Kidney (tissue), 14 donors: ENCODE results near the gene HIPK2. TPM values are rescaled to one million over a fixed set of nuclear protein-coding genes. Genes with fewer than 3 reads are reported as not detected.

Experiments used
- DNase-seq, 5 donors: peaks; one replicate each; pipeline ENCODE4 v3.0.0-alpha.2; 2013 to 2020
- FAIRE-seq: peaks from 2 replicates; lab custom pipeline; 2012; peaks lifted over from hg19 to GRCh38; lab: Jason Lieb, UNC
- H3K27ac ChIP-seq, 2 donors: one replicate each; pipeline ENCODE4 v1.7.0; 2013; ENCODE audit warnings: low read depth in 2 of 2, low read length in 2 of 2, inconsistent platforms in 1 of 2
- H3K27me3 ChIP-seq: one replicate; pipeline ENCODE4 v1.7.1; 2013; ENCODE audit warnings: low read length, inconsistent platforms; ENCODE audit not compliant: control insufficient read depth, insufficient read depth
- H3K36me3 ChIP-seq, 3 donors: one replicate each; pipeline versions ENCODE4 v1.7.0 to v1.7.1; 2013; ENCODE audit warnings: low read length in 3 of 3, control low read depth in 1 of 3, inconsistent platforms in 1 of 3; ENCODE audit not compliant: insufficient read depth in 3 of 3, control insufficient read depth in 2 of 3
- H3K4me1 ChIP-seq, 3 donors: one replicate each; pipeline versions ENCODE4 v1.7.0 to v1.7.1; 2013; ENCODE audit warnings: low read length in 3 of 3, inconsistent platforms in 1 of 3, low read depth in 1 of 3; ENCODE audit not compliant: control insufficient read depth in 2 of 3, insufficient read depth in 2 of 3
- H3K4me3 ChIP-seq, 3 donors: one replicate each; pipeline versions ENCODE4 v1.7.0 to v1.8.1; 2013; ENCODE audit warnings: low read length in 3 of 3, control low read depth in 1 of 3, inconsistent platforms in 1 of 3
- H3K9ac ChIP-seq, 3 donors: one replicate each; pipeline versions ENCODE4 v1.7.0 to v1.7.1; 2013; ENCODE audit warnings: low read length in 3 of 3, control low read depth in 1 of 3, inconsistent platforms in 1 of 3
- H3K9me3 ChIP-seq, 3 donors: one replicate each; pipeline versions ENCODE4 v1.7.0 to v1.7.1; 2013; ENCODE audit warnings: low read length in 3 of 3, control low read depth in 1 of 3, inconsistent platforms in 1 of 3; ENCODE audit not compliant: control insufficient read depth in 2 of 3, insufficient read depth in 1 of 3
- intact Hi-C: fragments of 100-400 bp; cut with DNase I; formaldehyde crosslinking; loops from one replicate; pipeline ENCODE4 v1.11.1; 2022
- polyA plus RNA-seq: library from polyadenylated mRNA; stranded (reverse); fragments of 350-450 nt; fragmentation: Illumina TruSeq; extraction: RNeasy Lipid Tissue Mini Kit (QIAGEN cat#74804); gene quantifications from one replicate; pipeline ENCODE4 v1.2.3, GENCODE V29; 2014; ENCODE audit warnings: low read depth, low replicate concordance; ENCODE audit not compliant: insufficient read depth
- total RNA-seq: library from RNA; stranded (reverse); fragmentation: NEBNext Ultra II Directional; extraction: Animal tissue kit (Norgen Biotek cat#: 25700); gene quantifications from one replicate; pipeline ENCODE4 v1.2.1, GENCODE V29; 2021
- TF ChIP-seq, protein P1 (sequence below): IDR thresholded peaks from 3 replicates; pipeline ENCODE4 v1.5.1; 2012; ENCODE audit warnings: mild to moderate bottlenecking, moderate library complexity, borderline replicate concordance; ENCODE audit not compliant: insufficient read depth; ENCODE audit errors: extremely low read depth
- donor health status: control.
- donor health status: control.
- donor health status: control.
- donor health status: control.
- donor health status: control.
- donor health status: DM: yes; HTN: yes; CAD: no.
- donor health status: Normal renal cell carcinoma (clear cell type).

The HIPK2 gene
- total and polyA plus RNA-seq, 2 donors from 2014 or later: 9.6 to 153 TPM

- Histone ChIP-seq H3K4me3 (no peak overlapping the region), H3K9ac (no peak overlapping the region), H3K36me3 (no peaks in the 10 kb centered on the region), H3K27me3 (no peaks in the 10 kb centered on the region), H3K9me3 (no peaks in the 10 kb centered on the region), H3K4me1 (peaks cover 0 to 14% (median 2%) of the 10 kb centered on the region in 3 donors), H3K27ac (no peak overlapping the region)
- intact Hi-C loops: no loop called here
- DNase-seq (peak in 2 of 5 donors; percentile 47 to 53), FAIRE-seq (no peak)
- TF ChIP-seq, protein P1, sequence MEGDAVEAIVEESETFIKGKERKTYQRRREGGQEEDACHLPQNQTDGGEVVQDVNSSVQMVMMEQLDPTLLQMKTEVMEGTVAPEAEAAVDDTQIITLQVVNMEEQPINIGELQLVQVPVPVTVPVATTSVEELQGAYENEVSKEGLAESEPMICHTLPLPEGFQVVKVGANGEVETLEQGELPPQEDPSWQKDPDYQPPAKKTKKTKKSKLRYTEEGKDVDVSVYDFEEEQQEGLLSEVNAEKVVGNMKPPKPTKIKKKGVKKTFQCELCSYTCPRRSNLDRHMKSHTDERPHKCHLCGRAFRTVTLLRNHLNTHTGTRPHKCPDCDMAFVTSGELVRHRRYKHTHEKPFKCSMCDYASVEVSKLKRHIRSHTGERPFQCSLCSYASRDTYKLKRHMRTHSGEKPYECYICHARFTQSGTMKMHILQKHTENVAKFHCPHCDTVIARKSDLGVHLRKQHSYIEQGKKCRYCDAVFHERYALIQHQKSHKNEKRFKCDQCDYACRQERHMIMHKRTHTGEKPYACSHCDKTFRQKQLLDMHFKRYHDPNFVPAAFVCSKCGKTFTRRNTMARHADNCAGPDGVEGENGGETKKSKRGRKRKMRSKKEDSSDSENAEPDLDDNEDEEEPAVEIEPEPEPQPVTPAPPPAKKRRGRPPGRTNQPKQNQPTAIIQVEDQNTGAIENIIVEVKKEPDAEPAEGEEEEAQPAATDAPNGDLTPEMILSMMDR: no peak
Measured at GRCh38 chr7:139783647-139784385, 6.0 kb upstream of the HIPK2 start.

GRCh38 chr7:139782932-139783331, 5.1 kb upstream of the HIPK2 start:
- intact Hi-C loops: no loop called here
- TF ChIP-seq, protein P1: no peak
- Histone ChIP-seq H3K27ac (no peak overlapping the region), H3K27me3 (no peaks in the 10 kb centered on the region), H3K36me3 (no peaks in the 10 kb centered on the region), H3K9me3 (no peaks in the 10 kb centered on the region), H3K9ac (no peak overlapping the region), H3K4me3 (no peak overlapping the region), H3K4me1 (peaks cover 0 to 14% (median 2%) of the 10 kb centered on the region in 3 donors)
- no peak for DNase-seq
- peak; percentile 39 for FAIRE-seq

DNA sequence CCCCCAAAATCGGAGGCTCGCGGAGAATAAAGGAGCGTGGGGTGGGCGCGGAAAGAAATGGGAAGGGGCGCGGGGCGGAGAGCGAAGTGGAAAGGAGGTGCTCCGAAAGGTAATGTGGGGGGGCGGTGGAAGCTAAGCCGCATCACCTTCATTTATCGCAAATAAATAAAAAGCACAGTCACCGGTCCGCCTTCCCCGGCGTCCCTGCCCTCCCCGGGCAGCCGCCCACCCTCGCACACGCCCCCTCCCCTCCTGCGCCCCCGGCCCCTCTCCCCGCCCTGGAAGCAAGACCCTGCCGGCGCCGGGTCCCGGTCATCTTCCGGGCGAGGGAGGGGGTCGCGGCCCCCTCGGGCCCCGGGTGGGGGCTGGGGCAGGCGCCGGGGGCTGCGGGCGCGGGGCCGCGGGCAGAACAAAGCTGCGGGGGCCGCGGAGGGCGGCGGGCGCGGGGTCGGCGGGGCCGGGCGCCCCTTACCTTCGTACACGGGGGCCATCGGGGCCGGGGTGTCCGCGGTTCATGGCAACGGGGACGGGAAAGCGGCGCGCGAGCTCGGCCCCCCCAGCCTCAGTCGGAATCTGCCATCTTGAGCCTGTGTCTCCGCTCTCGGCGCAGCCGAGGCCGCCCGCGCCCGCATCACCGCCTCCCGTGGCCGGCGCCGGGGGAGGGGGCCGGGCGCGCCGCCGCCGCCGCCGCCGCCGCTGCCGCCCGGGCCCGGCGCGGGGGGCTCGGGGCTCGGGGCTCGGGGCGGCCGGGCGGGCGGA, 486 bp downstream of the HIPK2 start:
- intact Hi-C loops: no loop called here
- TF ChIP-seq, protein P1: no peak
- no peaks in the 10 kb centered on the region for H3K27me3 ChIP-seq
- no peaks in the 10 kb centered on the region for H3K9me3 ChIP-seq
- H3K4me3 ChIP-seq: peak overlapping the region; percentile 70 to 90 (median 89)
- H3K36me3 ChIP-seq: peaks cover 0 to 5% (median 2%) of the 10 kb centered on the region in 3 donors
- DNase-seq (peak; percentile 36 to 84 (median 72)), FAIRE-seq (no peak)
- H3K9ac ChIP-seq: peak overlapping the region; percentile 91 to 94 (median 92)
- peak overlapping the region; percentile 93 to 97 for H3K27ac ChIP-seq
- peaks cover 0 to 17% (median 12%) of the 10 kb centered on the region in 3 donors for H3K4me1 ChIP-seq
